ENCODE measurements around the gene ELFN1.

Gene ELFN1

DNA sequence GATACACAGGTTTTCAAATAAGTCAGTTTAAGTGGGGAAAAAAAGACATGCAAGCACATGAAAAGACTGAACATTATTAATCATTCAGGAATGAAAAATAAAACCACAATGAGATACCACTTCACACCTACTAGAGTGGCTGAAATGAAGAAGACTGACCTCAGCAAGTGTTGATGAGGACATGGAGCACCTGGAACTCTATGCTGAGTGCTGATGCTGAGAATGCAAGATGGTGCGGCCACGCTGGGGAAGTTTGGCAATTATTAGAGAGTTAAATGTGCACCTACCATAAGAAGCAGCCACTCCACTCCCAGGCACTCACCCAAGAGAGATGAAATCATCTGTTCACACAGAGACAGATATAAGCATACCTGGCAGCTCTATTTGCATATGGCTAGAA is 32.9 kb upstream of the ELFN1 start:
- DNase-seq (ENCODE audit: extremely low read depth, low read depth) = no peak
- TF ChIP-seq, protein P1, sequence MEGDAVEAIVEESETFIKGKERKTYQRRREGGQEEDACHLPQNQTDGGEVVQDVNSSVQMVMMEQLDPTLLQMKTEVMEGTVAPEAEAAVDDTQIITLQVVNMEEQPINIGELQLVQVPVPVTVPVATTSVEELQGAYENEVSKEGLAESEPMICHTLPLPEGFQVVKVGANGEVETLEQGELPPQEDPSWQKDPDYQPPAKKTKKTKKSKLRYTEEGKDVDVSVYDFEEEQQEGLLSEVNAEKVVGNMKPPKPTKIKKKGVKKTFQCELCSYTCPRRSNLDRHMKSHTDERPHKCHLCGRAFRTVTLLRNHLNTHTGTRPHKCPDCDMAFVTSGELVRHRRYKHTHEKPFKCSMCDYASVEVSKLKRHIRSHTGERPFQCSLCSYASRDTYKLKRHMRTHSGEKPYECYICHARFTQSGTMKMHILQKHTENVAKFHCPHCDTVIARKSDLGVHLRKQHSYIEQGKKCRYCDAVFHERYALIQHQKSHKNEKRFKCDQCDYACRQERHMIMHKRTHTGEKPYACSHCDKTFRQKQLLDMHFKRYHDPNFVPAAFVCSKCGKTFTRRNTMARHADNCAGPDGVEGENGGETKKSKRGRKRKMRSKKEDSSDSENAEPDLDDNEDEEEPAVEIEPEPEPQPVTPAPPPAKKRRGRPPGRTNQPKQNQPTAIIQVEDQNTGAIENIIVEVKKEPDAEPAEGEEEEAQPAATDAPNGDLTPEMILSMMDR (IDR thresholded peaks at IDR 0.05; ENCODE audit: low read depth, low read length, missing control alignments) = no peak
- H3K4me3 ChIP-seq (replicated peaks; ENCODE audit: low read depth, low read length) = no peak overlapping the region

DNA sequence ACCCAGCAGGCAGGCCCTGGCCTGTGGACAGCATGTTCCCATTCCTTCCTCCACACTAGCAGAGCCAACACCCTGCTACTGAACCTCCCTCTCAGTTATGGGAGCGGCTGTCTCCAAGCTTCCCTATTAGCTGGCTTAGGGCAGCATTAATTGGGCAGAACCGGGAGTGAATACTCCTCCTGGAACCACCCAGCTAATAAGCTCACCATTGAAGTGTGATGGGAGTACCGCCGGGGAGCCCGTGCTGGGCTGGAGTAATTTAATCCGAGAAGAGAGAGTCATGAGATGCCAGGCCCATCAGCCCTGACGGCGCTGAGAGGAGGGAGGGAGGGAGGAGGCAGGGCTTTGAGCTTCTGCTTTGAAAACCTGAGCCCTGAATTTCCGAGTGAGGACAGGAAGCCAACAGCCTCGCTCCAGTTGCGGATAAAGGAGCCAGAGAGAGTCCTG is 31.8 kb upstream of the ELFN1 start:
- no peak for DNase-seq (ENCODE audit: extremely low read depth, low read depth)
- no peak overlapping the region for H3K4me3 ChIP-seq (replicated peaks; ENCODE audit: low read depth, low read length)
- TF ChIP-seq, protein P1 (IDR thresholded peaks at IDR 0.05; ENCODE audit: low read depth, low read length, missing control alignments) = no peak

DNA sequence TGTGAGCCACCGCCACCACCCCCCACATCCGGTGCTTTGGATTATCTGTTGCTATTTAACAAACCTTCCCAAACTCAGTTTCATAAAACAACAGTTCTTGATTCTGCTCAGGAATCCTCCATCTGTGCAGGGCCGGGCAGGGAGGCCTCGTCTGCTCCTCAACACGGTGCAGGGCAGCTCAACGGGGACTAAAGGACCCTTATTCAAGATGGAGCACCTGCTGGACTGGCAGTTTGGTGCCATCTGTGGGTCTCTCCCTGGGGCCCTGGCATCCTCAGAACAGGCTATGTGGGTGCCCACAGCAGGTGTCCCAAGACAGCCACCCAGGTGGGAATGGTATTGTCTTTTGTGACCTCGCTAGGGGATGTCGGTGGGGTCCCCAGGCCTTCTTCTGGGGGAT is 31.0 kb upstream of the ELFN1 start:
- DNase-seq (ENCODE audit: extremely low read depth, low read depth) = no peak
- TF ChIP-seq, protein P1 (IDR thresholded peaks at IDR 0.05; ENCODE audit: low read depth, low read length, missing control alignments) = no peak
- no peak overlapping the region for H3K4me3 ChIP-seq (replicated peaks; ENCODE audit: low read depth, low read length)

DNA sequence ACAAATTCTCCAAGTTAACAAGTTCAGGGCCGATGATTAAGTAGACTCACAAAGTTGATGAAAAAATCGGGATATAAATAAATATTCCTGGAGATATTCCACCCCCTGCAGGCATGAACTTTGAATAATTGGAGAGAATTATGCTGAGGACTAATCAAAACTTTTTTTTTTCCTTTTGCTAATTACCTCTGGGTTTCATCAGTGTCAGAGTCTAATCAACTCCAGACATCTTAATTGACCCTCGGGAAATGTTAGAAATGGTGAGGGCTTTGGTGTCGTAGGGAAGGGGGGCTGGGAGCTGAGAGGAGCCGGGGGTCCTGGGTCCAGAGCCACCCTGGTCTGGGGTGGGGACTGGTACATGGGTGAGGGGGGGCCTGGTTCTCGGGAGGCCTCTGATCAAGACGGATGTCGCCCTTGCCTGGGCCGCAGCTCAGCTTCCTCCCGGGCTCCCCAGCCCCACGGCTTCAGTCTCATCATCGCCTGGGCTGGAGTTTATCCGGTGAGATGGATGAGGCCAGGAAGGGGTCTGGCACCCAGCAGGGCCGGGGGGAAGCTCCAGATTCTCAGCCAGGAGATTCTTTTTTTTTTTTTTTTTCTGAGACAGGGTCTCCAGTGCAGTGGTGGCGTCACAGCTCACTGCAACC is 30.4 kb upstream of the ELFN1 start:
- no peak for DNase-seq (ENCODE audit: extremely low read depth, low read depth)
- no peak overlapping the region for H3K4me3 ChIP-seq (replicated peaks; ENCODE audit: low read depth, low read length)
- TF ChIP-seq, protein P1 (IDR thresholded peaks at IDR 0.05; ENCODE audit: low read depth, low read length, missing control alignments) = no peak

DNA sequence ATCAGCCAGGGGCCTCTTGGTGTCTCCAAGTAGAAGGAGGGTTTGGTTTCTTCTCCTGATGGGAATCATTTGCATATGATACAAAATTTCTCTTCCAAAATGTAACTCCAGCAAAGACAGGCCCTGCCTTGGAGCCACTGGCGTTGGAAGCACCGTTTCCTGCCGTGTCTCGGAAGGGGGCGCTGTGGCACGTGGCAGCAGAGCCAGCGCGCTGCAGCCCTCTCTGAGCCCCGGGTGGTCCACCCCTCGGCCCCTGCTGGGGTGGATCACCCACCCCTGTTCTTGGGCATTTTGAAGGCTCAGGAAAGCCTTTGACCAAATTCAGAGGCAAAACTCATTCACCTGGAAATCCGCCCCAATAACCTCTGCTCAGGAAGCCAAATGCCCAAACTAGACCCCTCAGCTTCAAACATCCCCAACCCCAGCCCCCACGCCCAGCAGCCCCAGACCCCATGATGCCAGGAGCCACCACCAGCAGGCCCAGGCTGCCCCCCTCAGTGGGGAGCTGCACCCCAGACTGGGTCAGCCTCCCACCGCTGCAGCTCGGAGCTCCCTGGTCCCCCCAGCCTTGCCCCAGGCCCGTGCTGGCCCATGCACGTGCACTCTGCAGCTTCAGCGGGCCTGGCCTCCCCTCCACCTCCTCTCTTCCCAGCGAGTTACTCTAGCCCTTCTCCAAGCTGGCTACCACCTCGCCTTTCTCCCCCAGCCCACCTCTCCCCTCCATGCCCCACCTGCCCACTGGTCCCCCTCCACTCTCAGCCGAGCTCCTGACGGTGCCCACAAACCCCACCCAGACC is 29.5 kb upstream of the ELFN1 start:
- DNase-seq (ENCODE audit: extremely low read depth, low read depth) = no peak

DNA sequence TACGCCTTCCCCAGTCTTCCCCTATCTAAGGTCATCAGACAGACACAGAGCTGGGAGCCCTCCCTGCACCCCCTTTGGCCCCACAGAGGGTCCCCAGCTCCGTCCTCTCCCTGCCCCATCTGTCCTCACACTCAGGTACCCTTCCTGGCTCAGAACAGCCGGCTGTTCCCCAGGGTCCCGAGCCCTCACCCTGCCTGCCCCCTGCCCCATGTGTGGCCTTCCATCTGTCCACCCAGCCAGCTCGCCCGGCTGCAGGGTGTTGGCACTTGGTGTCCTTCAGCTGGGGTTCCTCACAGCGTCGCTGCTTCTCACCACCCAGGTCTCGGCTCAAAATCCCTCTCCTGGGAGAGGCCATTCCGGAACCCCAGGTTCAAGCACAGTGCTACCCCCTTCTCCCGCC is 28.9 kb upstream of the ELFN1 start:
- DNase-seq (ENCODE audit: extremely low read depth, low read depth) = no peak
- TF ChIP-seq, protein P1 (IDR thresholded peaks at IDR 0.05; ENCODE audit: low read depth, low read length, missing control alignments) = no peak
- no peak overlapping the region for H3K4me3 ChIP-seq (replicated peaks; ENCODE audit: low read depth, low read length)

More for the DNA sequence above, 29.5 kb upstream of the ELFN1 start:
- no peak overlapping the region for H3K4me3 ChIP-seq (replicated peaks; ENCODE audit: low read depth, low read length)
- TF ChIP-seq, protein P1 (IDR thresholded peaks at IDR 0.05; ENCODE audit: low read depth, low read length, missing control alignments) = peak; percentile 9
